Spinal cord (tissue), 10 donors: ENCODE results near the gene SCARB2. TPM values are rescaled to one million over a fixed set of nuclear protein-coding genes. Genes with fewer than 3 reads are reported as not detected.

ENCODE experiments used
- DNase-seq, 6 donors: peaks; one replicate each; pipeline versions ENCODE4 v3.0.0 to v3.0.0-alpha.2; 2013 to 2015; ENCODE audit warnings: low spot score in 6 of 6, low read depth in 4 of 6
- H3K27ac ChIP-seq: one replicate; pipeline ENCODE4 v1.5.1; 2013; ENCODE audit warnings: low read depth, low read length, control low read depth
- H3K27me3 ChIP-seq: one replicate; pipeline ENCODE4 v1.6.1; 2013; ENCODE audit warnings: low read length; ENCODE audit not compliant: control insufficient read depth, insufficient read depth
- H3K36me3 ChIP-seq: one replicate; pipeline ENCODE4 v1.6.1; 2013; ENCODE audit warnings: low read length; ENCODE audit not compliant: control insufficient read depth, insufficient read depth
- H3K4me1 ChIP-seq: one replicate; pipeline ENCODE4 v1.6.1; 2013; ENCODE audit warnings: low read length; ENCODE audit not compliant: control insufficient read depth, insufficient read depth
- H3K4me3 ChIP-seq: one replicate; pipeline ENCODE4 v1.5.1; 2013; ENCODE audit warnings: low read depth, low read length, control low read depth
- H3K9me3 ChIP-seq: one replicate; pipeline ENCODE4 v1.6.1; 2013; ENCODE audit warnings: low read length; ENCODE audit not compliant: control insufficient read depth, insufficient read depth
- WGBS: methylation state at CpG from one replicate; pipeline ENCODE4 v1.1.5; 2013; ENCODE audit warnings: missing lambda C conversion rate; ENCODE audit not compliant: insufficient coverage; 5-methylcytosine and 5-hydroxymethylcytosine counted together
- polyA plus RNA-seq, 2 donors: library from polyadenylated mRNA; unstranded; fragments of 120-200 nt; gene quantifications; one replicate each; pipeline ENCODE4 v1.2.1, GENCODE V29; 2013; ENCODE audit not compliant: insufficient read length in 2 of 2
- total RNA-seq, 2 donors: library from RNA; depleted of rRNA in 1 of 2; stranded (reverse); fragments of 120-200 nt in 1 of 2; fragments of >200 nt in 1 of 2; gene quantifications; one replicate each; pipeline versions ENCODE4 v1.2.3 to v1.2.4, GENCODE V29; 2013 to 2014
- donor health status: healthy.

The SCARB2 gene
- total and polyA plus RNA-seq, 4 donors: 191 to 326 (median 230) TPM

DNA sequence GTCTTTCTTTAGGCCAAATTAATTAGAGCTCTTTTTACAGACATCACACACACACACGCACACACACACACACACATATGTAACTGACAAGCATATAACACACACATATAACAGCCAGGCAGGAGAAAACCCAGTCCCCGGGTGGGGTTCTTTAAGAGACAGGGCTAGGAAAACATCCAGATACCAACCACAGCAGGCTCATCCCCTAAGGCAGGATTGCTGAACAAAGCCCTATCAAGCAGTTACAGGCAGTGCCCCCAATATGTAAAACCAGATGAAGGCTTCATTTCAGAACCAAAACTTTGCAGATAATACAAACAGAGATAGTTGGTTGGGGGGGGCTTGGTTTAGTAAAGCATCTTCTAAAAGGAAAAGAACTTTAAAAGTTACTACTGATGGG is 19.9 kb upstream of the SCARB2 start:
- Histone ChIP-seq H3K9me3 (no peaks in the 10 kb centered on the region), H3K4me1 (peaks cover 4% of the 10 kb centered on the region), H3K4me3 (no peak overlapping the region), H3K36me3 (no peaks in the 10 kb centered on the region), H3K27ac (no peak overlapping the region), H3K27me3 (no peaks in the 10 kb centered on the region)
- 18% methylated on average over 2 of the region's 2 CpGs for WGBS
- peak in 1 of 6 donors; percentile 29 for DNase-seq

DNA sequence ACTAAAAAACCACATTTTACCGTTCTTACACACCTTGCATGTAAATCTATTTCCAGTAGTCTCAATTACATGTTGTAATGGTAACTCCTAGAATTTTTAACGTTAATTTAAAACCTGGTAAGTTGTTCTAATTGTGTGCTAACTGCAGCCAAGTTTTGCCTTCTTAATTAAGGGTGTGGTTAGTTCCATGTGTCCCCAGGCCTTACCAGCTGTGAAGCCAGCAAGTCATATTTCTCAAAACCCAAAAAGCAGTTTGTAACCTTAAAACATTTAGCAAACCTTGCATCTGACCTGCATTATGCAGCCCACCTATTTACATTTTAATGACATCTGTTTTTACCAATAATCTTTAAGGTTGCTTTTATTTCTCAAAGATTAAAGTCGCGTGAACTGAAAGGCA is 19.5 kb upstream of the SCARB2 start:
- Histone ChIP-seq H3K4me3 (no peak overlapping the region), H3K9me3 (no peaks in the 10 kb centered on the region), H3K36me3 (no peaks in the 10 kb centered on the region), H3K27me3 (no peaks in the 10 kb centered on the region), H3K4me1 (peaks cover 4% of the 10 kb centered on the region), H3K27ac (no peak overlapping the region)
- DNase-seq: no peak
- WGBS: 80% methylated on average over 2 of the region's 4 CpGs

DNA sequence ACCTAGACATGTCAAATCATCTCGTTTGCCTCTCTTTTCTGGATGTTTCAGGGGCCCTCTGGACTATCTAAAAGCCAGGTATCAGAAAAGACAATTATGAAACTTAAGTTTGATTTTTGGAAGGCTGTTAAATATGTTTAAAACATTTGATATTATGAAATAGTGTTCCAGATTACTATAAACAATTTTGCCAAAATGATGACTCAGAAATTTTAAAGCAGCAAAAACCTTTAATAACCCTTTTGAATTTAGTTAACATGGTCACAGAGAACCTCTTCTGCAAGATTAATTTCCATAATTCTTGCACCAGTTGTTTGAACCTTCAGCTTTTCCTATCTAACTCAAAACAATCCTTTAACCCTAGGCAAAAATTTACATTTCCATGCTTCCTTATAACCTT is 19.1 kb upstream of the SCARB2 start:
- WGBS: no CpG with 5 or more reads among the region's 1 CpG
- DNase-seq: no peak
- Histone ChIP-seq H3K4me1 (peaks cover 4% of the 10 kb centered on the region), H3K27ac (no peak overlapping the region), H3K4me3 (no peak overlapping the region), H3K9me3 (peaks cover 1% of the 10 kb centered on the region), H3K27me3 (no peaks in the 10 kb centered on the region), H3K36me3 (no peaks in the 10 kb centered on the region)

DNA sequence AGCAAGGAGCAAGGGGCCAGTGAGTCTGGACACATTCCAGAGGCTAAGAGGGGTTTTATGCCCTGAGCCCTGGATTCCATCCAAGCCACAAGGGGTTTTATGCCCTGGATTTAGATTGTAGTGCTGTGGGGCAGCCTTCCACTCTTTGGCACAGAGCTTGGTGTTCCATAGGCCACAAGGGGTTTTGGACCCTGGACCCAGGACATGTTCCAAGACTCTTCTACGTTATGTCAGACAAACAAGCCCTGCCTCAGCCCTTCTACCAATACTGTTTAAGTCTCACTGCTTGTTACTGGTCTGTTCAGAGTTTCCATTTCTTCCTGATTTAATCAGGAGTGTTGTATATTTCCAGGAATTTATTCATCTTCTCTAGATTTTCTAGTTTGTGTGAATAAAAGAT is 12.8 kb upstream of the SCARB2 start:
- Histone ChIP-seq H3K4me3 (no peak overlapping the region), H3K4me1 (no peaks in the 10 kb centered on the region), H3K36me3 (no peaks in the 10 kb centered on the region), H3K27me3 (no peaks in the 10 kb centered on the region), H3K27ac (no peak overlapping the region), H3K9me3 (peaks cover 2% of the 10 kb centered on the region)
- no CpG with 5 or more reads among the region's 1 CpG for WGBS
- DNase-seq: no peak

DNA sequence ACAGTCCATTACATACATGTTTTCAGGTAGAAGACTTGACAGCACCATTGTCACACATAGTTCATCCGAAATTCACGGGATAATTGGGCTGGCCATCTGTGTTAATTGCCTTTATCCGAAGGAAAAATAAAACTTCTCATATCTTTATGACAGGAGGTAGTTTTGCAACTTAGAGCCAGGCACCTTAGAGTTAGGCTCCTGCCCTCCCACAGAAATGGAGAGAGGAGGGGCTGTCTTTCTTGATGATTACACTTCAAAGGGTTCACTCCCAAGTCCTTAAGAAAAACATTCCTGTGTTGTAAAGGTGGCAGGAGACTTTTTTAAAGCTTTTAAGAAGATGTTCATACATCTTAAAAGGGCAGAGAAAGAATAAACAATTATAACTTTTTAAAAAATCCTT is 10.5 kb upstream of the SCARB2 start:
- no peaks in the 10 kb centered on the region for H3K27me3 ChIP-seq
- no peak for DNase-seq
- peaks cover 2% of the 10 kb centered on the region for H3K9me3 ChIP-seq
- no peak overlapping the region for H3K27ac ChIP-seq
- no peaks in the 10 kb centered on the region for H3K4me1 ChIP-seq
- no peaks in the 10 kb centered on the region for H3K36me3 ChIP-seq
- WGBS: no CpG with 5 or more reads among the region's 3 CpGs
- H3K4me3 ChIP-seq: no peak overlapping the region

DNA sequence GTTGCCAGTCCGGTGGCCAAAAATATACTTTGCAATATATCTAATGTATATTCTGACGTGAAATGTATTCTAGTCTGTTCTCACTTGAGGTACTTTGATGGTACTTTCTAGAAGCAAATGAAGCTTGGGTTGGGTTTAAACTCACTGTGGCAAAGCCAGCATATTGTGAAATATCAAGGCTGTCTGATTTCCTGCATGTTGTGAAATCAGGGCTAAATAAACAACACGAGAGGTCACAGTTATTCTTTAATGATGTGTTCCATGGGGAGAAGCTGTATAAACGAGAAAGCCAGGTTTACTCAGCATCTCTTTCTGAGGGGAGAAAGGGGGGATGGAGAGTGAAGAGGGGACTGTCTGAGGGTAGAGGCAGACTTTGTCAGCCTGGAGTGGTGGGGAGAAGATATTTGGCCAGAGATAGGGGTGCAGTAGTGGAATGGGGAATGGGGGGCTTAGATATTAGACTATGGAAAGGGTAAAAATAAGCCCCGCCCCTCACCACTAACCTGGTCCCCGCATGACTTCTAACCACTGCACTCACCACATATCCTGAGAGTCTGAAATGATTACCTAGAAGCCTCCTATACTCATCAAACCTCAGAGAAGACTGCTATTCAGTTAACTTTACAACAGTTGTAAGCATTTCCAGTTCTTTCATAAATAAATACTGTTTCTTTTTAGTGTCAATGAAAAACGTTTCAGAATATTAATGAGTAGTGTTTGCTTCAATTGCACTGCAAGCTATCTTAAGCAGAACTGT is 5.9 kb upstream of the SCARB2 start:
- Histone ChIP-seq H3K4me1 (peaks cover 7% of the 10 kb centered on the region), H3K27me3 (no peaks in the 10 kb centered on the region), H3K36me3 (no peaks in the 10 kb centered on the region), H3K27ac (no peak overlapping the region), H3K9me3 (no peaks in the 10 kb centered on the region), H3K4me3 (no peak overlapping the region)
- no peak for DNase-seq
- 57% methylated on average over 3 of the region's 7 CpGs for WGBS

DNA sequence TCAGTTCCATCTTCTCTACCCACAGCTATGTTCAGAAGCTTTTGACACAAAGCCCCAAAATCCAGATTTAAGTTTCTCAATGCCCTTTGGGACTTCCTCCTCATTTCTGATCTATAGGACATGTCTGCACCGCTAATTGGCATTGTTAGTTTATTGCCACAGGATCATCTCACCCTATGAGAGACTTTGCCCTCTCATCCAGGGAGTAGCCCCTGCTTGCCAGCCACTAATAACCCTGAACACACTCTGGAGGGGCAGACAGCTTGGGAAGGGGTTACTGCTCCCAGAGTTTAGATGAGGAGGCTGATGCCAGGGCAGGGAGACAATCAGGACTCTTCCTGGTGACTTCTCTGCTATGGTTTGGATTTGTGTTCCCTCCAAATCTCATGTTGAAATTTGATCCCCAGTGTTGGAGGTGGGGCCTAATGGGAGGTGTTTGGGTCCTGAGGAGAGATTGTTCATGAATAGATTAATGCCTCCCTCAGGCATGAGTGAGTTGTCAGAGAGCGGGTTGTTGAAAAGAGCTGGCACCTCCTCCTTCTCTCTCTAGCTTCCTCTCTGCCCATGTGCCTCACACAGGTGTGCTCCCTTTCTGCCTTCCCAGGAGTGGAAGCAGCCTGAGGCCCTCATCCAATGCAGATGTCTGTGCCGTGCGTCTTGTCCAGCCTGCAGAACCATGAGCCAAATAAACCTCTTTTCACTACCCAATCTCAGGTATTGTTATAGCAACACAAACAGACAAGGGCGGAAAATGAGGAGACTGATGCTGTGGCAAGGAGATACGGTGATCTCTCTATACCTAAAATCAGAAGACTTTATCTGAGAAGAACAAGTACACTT is 3.6 kb upstream of the SCARB2 start:
- peaks cover 14% of the 10 kb centered on the region for H3K4me1 ChIP-seq
- DNase-seq: no peak
- H3K4me3 ChIP-seq: no peak overlapping the region
- 91% methylated on average over 1 of the region's 6 CpGs for WGBS
- no peaks in the 10 kb centered on the region for H3K9me3 ChIP-seq
- H3K27ac ChIP-seq: no peak overlapping the region
- H3K27me3 ChIP-seq: no peaks in the 10 kb centered on the region
- H3K36me3 ChIP-seq: no peaks in the 10 kb centered on the region

DNA sequence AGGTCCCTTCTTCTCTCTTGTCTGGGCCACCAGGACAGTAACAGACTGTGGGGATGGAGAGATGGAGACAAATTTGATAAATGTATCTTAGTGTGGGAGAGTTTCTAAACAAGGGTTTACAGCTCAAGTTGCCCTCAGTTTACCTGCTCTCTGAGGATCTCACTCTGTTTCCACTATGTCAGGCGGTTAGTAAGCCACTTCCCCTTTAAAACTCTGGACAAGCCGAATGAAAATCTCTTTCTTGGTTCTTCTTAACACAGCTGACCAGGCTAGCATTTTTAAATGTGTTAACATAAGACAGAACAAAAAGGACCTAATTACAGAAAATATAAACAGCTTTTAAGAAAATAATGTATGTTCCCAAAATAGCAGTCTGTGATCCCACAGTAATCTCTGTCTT is 2.9 kb upstream of the SCARB2 start:
- Histone ChIP-seq H3K36me3 (no peaks in the 10 kb centered on the region), H3K4me1 (peaks cover 14% of the 10 kb centered on the region), H3K9me3 (no peaks in the 10 kb centered on the region), H3K27ac (no peak overlapping the region), H3K4me3 (no peak overlapping the region), H3K27me3 (no peaks in the 10 kb centered on the region)
- no peak for DNase-seq
- 86% methylated on average over 1 of the region's 2 CpGs for WGBS

DNA sequence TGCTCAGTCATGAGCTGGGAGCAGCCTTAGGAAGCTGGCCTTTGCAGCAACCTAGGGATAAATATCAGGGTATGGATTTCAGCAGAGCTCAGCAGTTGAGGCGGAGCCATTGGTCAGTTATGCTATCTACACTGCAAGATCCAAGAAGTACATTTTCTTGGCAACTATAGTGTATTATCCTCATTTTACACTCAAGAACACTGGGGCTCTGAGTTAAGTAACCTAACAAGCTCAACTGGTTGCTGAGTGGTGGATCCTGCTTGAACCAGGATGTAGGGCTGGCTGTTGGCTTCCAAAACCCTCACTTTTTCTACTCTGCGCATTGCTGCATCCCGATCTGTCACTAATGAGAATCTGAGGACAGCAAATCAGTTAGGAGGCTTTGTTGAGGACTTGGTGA is 1.5 kb upstream of the SCARB2 start:
- no peaks in the 10 kb centered on the region for H3K27me3 ChIP-seq
- no peak for DNase-seq
- no peak overlapping the region for H3K27ac ChIP-seq
- WGBS: no CpG with 5 or more reads among the region's 3 CpGs
- H3K9me3 ChIP-seq: no peaks in the 10 kb centered on the region
- H3K36me3 ChIP-seq: no peaks in the 10 kb centered on the region
- H3K4me1 ChIP-seq: peaks cover 14% of the 10 kb centered on the region
- H3K4me3 ChIP-seq: no peak overlapping the region
